GM12872 (cell line): Measurements from ENCODE around the gene TSPAN14.

Experiments used
- CTCF ChIP-seq: IDR thresholded peaks from 3 replicates; pipeline ENCODE4 v1.5.1; 2011; ENCODE audit warnings: low read depth, mild to moderate bottlenecking, low read length, moderate library complexity; ENCODE audit not compliant: insufficient read depth

The TSPAN14 gene

GRCh38 chr10:80492848-80493521, 38.9 kb downstream of the TSPAN14 start:
- no peak for TF ChIP-seq CTCF

GRCh38 chr10:80493522-80494051, 39.5 kb downstream of the TSPAN14 start:
- no peak for TF ChIP-seq CTCF

- TF ChIP-seq CTCF: no peak
Observed at GRCh38 chr10:80496555-80497172, 42.6 kb downstream of the TSPAN14 start.

GRCh38 chr10:80497187-80498077, 43.3 kb downstream of the TSPAN14 start:
- no peak for TF ChIP-seq CTCF

- no peak for TF ChIP-seq CTCF
Observed at GRCh38 chr10:80498078-80498832, 44.1 kb downstream of the TSPAN14 start.

- TF ChIP-seq CTCF: no peak
Observed at GRCh38 chr10:80498833-80499741, 45.0 kb downstream of the TSPAN14 start.
